ENCODE measurements around the gene NAA80. TPM values are rescaled to one million over a fixed set of nuclear protein-coding genes. Genes with fewer than 3 reads are reported as not detected.

NAA80 gene
- total and polyA plus RNA-seq, 12 donors, result 6.4 to 13.5 (median 8.2) TPM

DNA sequence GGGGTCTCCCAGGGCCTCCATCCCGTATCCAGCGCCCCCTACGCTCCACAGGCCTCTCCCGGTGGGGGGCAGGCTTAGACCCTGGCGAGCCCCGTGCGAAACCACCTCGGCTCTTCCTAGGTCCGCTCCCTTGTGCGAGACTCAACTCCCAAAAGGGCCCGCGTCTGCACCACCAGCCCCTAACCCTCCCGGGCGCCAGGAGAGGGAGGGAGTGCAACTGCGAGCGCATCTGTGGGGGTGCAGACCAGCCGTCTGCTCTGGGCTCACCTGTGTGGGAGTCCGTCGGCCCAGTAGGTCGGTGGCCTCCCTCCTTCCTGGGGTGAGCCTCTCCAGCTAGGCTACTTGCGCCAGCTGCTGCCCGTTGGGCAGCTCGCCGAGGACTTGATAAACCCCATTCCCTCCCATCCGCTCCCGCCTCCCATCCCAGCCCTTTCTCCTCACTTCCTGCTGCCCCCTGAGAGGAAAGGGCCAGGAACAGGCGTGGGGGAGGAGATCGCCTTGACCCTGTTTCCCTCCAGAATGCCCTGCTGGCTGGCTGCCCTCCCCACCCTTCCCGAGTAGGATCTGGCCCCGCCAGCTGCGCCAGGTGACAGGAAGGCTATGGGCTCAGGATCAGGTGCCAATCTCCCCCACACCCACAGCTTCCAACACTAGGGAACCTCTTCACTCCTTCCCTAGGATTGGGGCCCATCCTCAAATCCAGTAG lies 23.3 kb upstream of the NAA80 start, which contains the start of gene HYAL2:
HYAL2 (minus strand) TSS at position 360 of the 706 bp plus-strand sequence. CDS start 2,256 bp downstream, outside the sequence.
- Histone ChIP-seq H3K27ac (peak within 1 kb of the TSS; percentile 91 to 99 (median 97)), H3K36me3 (peaks cover 0 to 48% (median 23%) of the 10 kb centered on the region in 9 donors), H3K4me1 (peaks cover 32 to 90% (median 74%) of the 10 kb centered on the region in 9 donors), H3K4me3 (peak within 1 kb of the TSS; percentile 57 to 88 (median 80)), H3K9me3 (no peaks in the 10 kb centered on the region), H3K27me3 (no peaks in the 10 kb centered on the region)
- intact Hi-C loops (cut with DNase I), result loop anchor here in 4 of 10 donors (5.0 to 10.0 kb wide), 4 partner anchors 50 to 85 kb away; partner anchors contain the start of genes GNAI2 (in 1 of the 4) and SEMA3B (in 1 of the 4)
- TF ChIP-seq, protein P1, sequence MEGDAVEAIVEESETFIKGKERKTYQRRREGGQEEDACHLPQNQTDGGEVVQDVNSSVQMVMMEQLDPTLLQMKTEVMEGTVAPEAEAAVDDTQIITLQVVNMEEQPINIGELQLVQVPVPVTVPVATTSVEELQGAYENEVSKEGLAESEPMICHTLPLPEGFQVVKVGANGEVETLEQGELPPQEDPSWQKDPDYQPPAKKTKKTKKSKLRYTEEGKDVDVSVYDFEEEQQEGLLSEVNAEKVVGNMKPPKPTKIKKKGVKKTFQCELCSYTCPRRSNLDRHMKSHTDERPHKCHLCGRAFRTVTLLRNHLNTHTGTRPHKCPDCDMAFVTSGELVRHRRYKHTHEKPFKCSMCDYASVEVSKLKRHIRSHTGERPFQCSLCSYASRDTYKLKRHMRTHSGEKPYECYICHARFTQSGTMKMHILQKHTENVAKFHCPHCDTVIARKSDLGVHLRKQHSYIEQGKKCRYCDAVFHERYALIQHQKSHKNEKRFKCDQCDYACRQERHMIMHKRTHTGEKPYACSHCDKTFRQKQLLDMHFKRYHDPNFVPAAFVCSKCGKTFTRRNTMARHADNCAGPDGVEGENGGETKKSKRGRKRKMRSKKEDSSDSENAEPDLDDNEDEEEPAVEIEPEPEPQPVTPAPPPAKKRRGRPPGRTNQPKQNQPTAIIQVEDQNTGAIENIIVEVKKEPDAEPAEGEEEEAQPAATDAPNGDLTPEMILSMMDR (IDR thresholded peaks at IDR 0.05), result no peak
- peak; percentile 1 to 46 (median 32) for ATAC-seq
- 33 to 43% methylated on average over 31 of the region's 31 CpGs for WGBS, 2 donors
- DNase-seq, result peak; percentile 82 to 87

DNA sequence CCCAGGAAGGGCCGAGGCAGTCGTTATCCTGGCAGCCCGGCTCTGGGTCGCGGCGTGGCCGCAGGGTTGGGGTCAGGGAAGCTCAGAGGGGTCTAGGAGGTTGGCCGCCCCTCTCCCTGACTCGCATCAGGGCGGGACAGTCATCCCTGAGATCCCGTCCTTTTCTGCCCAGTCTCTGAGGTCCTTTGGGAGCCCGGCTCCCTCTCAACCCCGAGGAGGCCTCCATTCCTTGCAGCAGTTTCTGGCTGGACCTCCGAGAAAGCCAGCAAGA lies 22.8 kb upstream of the NAA80 start:
- no peak for DNase-seq
- no peak for ATAC-seq
- Histone ChIP-seq H3K36me3 (peaks cover 0 to 53% (median 28%) of the 10 kb centered on the region in 9 donors), H3K4me1 (peaks cover 30 to 90% (median 74%) of the 10 kb centered on the region in 9 donors), H3K27me3 (no peaks in the 10 kb centered on the region), H3K27ac (peak overlapping the region; percentile 91 to 99 (median 97)), H3K4me3 (peak overlapping the region; percentile 57 to 88 (median 80)), H3K9me3 (no peaks in the 10 kb centered on the region)
- intact Hi-C loops (cut with DNase I), result loop anchor here in 4 of 10 donors (5.0 to 10.0 kb wide), 4 partner anchors 50 to 85 kb away; partner anchors contain the start of genes GNAI2 (in 1 of the 4) and SEMA3B (in 1 of the 4)
- 18 to 21% methylated on average over 14 of the region's 14 CpGs for WGBS, 2 donors
- TF ChIP-seq, protein P1 (IDR thresholded peaks at IDR 0.05), result peak in 1 of 9 donors; percentile 5

DNA sequence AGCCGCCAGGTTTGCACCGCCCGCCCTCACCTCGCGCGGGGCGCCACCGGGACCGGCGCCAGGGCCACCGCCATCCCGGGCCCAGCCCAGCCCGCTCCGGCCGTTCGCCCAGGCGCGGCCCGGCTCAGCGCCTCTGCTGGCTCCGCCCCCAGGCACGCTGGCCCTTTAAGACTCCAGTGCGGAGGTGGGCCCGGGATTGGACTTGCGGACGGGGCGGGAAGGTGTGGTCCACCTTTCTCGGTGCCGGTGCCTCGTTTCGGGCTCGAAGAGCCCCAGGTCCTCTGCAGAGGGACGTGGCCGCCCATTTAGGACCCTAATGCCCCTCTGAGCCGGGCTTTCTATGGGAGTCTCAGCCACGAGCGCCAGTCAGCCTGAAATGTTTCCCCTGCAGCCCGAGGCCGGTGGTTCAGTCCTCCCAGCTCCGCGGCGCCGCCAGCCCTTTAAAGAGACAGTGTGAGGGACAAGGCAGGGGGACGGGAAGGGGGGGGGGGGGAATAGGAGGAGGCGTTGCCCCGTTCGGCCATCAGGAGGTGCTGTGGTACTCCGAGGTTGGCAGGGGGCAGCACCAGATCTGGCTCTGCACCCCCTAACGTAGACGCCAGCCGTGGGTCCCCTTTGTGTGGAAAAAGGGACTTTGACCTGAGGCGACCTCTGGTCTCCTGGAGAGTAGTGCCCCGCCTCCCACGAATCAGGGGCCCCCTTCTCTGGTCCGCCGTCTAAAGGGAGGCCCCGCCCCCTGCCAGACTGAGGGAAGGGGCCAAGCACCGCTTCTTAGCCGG lies 22.3 kb upstream of the NAA80 start:
- Histone ChIP-seq H3K4me1 (peaks cover 29 to 90% (median 71%) of the 10 kb centered on the region in 9 donors), H3K27ac (peak overlapping the region; percentile 91 to 99 (median 97)), H3K9me3 (no peaks in the 10 kb centered on the region), H3K27me3 (no peaks in the 10 kb centered on the region), H3K36me3 (peaks cover 0 to 55% (median 31%) of the 10 kb centered on the region in 9 donors), H3K4me3 (peak overlapping the region; percentile 57 to 88 (median 80))
- intact Hi-C loops (cut with DNase I), result loop anchor here in 5 of 10 donors (1.0 to 10.0 kb wide), 6 partner anchors 18 to 84 kb away; partner anchors contain the start of genes GNAI2 (in 1 of the 5), HYAL1 (in 1 of the 5) and SEMA3B (in 1 of the 5)
- peak; percentile 90 to 91 for DNase-seq
- ATAC-seq, result peak; percentile 60 to 79 (median 74)
- TF ChIP-seq, protein P1 (IDR thresholded peaks at IDR 0.05), result peak; percentile 28 to 79 (median 64)
- WGBS, 2 donors, result 1% methylated on average over 58 to 59 of the region's 59 CpGs

DNA sequence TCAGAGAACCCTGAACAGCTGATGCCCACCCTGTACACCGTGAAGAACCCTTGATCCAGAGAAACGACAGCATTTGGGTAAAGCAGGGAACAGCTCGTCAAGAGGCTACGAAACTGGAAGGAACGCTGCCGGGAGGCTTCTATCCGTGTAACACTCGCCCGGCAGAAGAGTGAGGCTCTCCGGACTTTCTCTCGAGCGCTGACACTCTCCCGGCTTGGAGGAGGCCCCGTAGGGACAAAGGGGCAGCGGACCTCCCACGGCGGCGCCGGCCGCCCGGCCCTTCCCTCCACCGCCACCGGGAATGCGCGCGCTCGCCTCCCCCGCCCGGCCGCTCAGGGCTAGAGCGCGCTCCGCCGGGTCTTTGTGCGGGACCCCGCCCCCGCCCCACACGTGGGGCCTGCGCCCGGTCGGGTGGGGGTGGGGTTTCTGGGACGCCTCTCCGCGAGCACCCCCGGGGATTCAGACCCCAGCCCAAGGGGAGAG lies 21.7 kb upstream of the NAA80 start:
- peak overlapping the region; percentile 57 to 88 (median 80) for H3K4me3 ChIP-seq
- ATAC-seq (peak; percentile 27 to 69 (median 44)), DNase-seq (peak; percentile 82 to 83)
- WGBS, 2 donors, result 0 to 1% methylated on average over 37 to 45 of the region's 45 CpGs
- H3K4me1 ChIP-seq, result peaks cover 29 to 88% (median 71%) of the 10 kb centered on the region in 9 donors
- TF ChIP-seq, protein P1 (IDR thresholded peaks at IDR 0.05), result no peak
- no peaks in the 10 kb centered on the region for H3K27me3 ChIP-seq
- H3K9me3 ChIP-seq, result no peaks in the 10 kb centered on the region
- peak overlapping the region; percentile 91 to 99 (median 97) for H3K27ac ChIP-seq
- peaks cover 0 to 57% (median 37%) of the 10 kb centered on the region in 9 donors for H3K36me3 ChIP-seq
- intact Hi-C loops (cut with DNase I), result loop anchor here in 5 of 10 donors (1.0 to 10.0 kb wide), 6 partner anchors 18 to 84 kb away; partner anchors contain the start of genes GNAI2 (in 1 of the 5), HYAL1 (in 1 of the 5) and SEMA3B (in 1 of the 5)
